Testis (tissue), 3 donors: ENCODE measurements around the gene MOK. TPM values are rescaled to one million over a fixed set of nuclear protein-coding genes. Genes with fewer than 3 reads are reported as not detected.

Source experiments
- DNase-seq: peaks from one replicate; pipeline ENCODE4 v3.0.0-alpha.2; 2019
- H3K27ac ChIP-seq, 2 donors: fragments of 200-600 bp; sonication (generic); one replicate each; pipeline ENCODE4 v1.5.1; 2019
- H3K27me3 ChIP-seq: fragments of 200-600 bp; sonication (generic); one replicate; pipeline ENCODE4 v1.5.1; 2019
- H3K36me3 ChIP-seq: fragments of 200-600 bp; sonication (generic); one replicate; pipeline ENCODE4 v1.5.1; 2017; ENCODE audit warnings: low read depth; ENCODE audit errors: missing control alignments
- H3K4me1 ChIP-seq: fragments of 200-600 bp; sonication (generic); one replicate; pipeline ENCODE4 v1.5.1; 2019
- H3K4me3 ChIP-seq, 2 donors: fragments of 200-600 bp; sonication (generic); one replicate each; pipeline ENCODE4 v1.5.1; 2017 to 2019
- H3K9me3 ChIP-seq: fragments of 200-600 bp; sonication (generic); one replicate; pipeline ENCODE4 v1.5.1; 2017
- CTCF ChIP-seq, 3 experiments: fragments of 450-650 bp in 2 of 3; fragments of 200-600 bp in 1 of 3; sonication (generic) in 1 of 3; IDR thresholded peaks; one replicate each; pipeline ENCODE4 v1.5.1; 2016 to 2019; ENCODE audit warnings: antibody characterized with exemption in 3 of 3, mild to moderate bottlenecking in 2 of 3, moderate library complexity in 1 of 3
- POLR2A ChIP-seq: fragments of 450-650 bp; IDR thresholded peaks from one replicate; pipeline ENCODE4 v1.6.1; 2017; ENCODE audit warnings: antibody characterized with exemption, mild to moderate bottlenecking, moderate library complexity
- WGBS, 2 donors: methylation state at CpG; one replicate each; pipeline ENCODE4 v1.1.5; 2018; 5-methylcytosine and 5-hydroxymethylcytosine counted together
- intact Hi-C: fragments of 100-400 bp; cut with DNase I; formaldehyde crosslinking; loops from one replicate; pipeline ENCODE4 v1.15.1; 2023; ENCODE audit warnings: low total_unique reads
- polyA plus RNA-seq: library from polyadenylated mRNA; stranded (reverse); fragments of 350-450 nt; fragmentation: Illumina TruSeq; extraction: RNeasy Lipid Tissue Mini Kit (QIAGEN cat#74804); gene quantifications from one replicate; pipeline ENCODE4 v1.2.3, GENCODE V29; 2014; ENCODE audit warnings: low read depth, low replicate concordance; ENCODE audit not compliant: insufficient read depth
- total RNA-seq, 2 donors: library from RNA; depleted of rRNA; stranded (reverse); fragments of >200 nt; gene quantifications; one replicate each; pipeline ENCODE4 v1.2.3, GENCODE V29; 2016

MOK gene
- total and polyA plus RNA-seq, 3 donors from 2014 or later: 157 to 188 (median 171) TPM

- intact Hi-C loops: no loop called here
- Histone ChIP-seq H3K27ac (no peak overlapping the region), H3K9me3 (no peaks in the 10 kb centered on the region), H3K4me1 (peaks cover 26% of the 10 kb centered on the region), H3K27me3 (no peaks in the 10 kb centered on the region), H3K36me3 (no peaks in the 10 kb centered on the region), H3K4me3 (no peak overlapping the region)
- no peak for TF ChIP-seq POLR2A
- TF ChIP-seq CTCF (IDR thresholded peaks at IDR 0.05): no peak
- 85 to 86% methylated on average over 13 of the region's 13 CpGs for WGBS, 2 donors
- DNase-seq: no peak
Measured at GRCh38 chr14:102192840-102193502, 112.0 kb downstream of the MOK start.

GRCh38 chr14:102189874-102190273, 115.1 kb downstream of the MOK start:
- H3K4me1 ChIP-seq: peaks cover 18% of the 10 kb centered on the region
- no peak for DNase-seq
- H3K4me3 ChIP-seq: no peak overlapping the region
- H3K27me3 ChIP-seq: no peaks in the 10 kb centered on the region
- 93 to 95% methylated on average over 5 of the region's 5 CpGs for WGBS, 2 donors
- H3K27ac ChIP-seq: no peak overlapping the region
- H3K9me3 ChIP-seq: no peaks in the 10 kb centered on the region
- TF ChIP-seq POLR2A (no peak), CTCF (IDR thresholded peaks at IDR 0.05) (no peak)
- no peaks in the 10 kb centered on the region for H3K36me3 ChIP-seq
- intact Hi-C loops: no loop called here

GRCh38 chr14:102188187-102188586, 116.8 kb downstream of the MOK start:
- H3K27me3 ChIP-seq: no peaks in the 10 kb centered on the region
- 86 to 100% methylated on average over 1 of the region's 1 CpG for WGBS, 2 donors
- intact Hi-C loops: no loop called here
- peaks cover 15% of the 10 kb centered on the region for H3K4me1 ChIP-seq
- no peak overlapping the region for H3K4me3 ChIP-seq
- TF ChIP-seq CTCF (IDR thresholded peaks at IDR 0.05) (no peak), POLR2A (no peak)
- H3K27ac ChIP-seq: no peak overlapping the region
- no peaks in the 10 kb centered on the region for H3K9me3 ChIP-seq
- H3K36me3 ChIP-seq: no peaks in the 10 kb centered on the region
- DNase-seq: no peak

- no peak for DNase-seq
- intact Hi-C loops: no loop called here
- Histone ChIP-seq H3K27ac (no peak overlapping the region), H3K4me1 (peaks cover 15% of the 10 kb centered on the region), H3K9me3 (no peaks in the 10 kb centered on the region), H3K36me3 (no peaks in the 10 kb centered on the region), H3K27me3 (no peaks in the 10 kb centered on the region), H3K4me3 (no peak overlapping the region)
- 79 to 86% methylated on average over 4 of the region's 4 CpGs for WGBS, 2 donors
- TF ChIP-seq POLR2A (no peak), CTCF (IDR thresholded peaks at IDR 0.05) (no peak)
Measured at GRCh38 chr14:102187568-102188001, 117.4 kb downstream of the MOK start.

GRCh38 chr14:102187044-102187443, 117.9 kb downstream of the MOK start:
- WGBS, 2 donors: 79 to 81% methylated on average over 3 of the region's 3 CpGs
- Histone ChIP-seq H3K27me3 (no peaks in the 10 kb centered on the region), H3K4me3 (no peak overlapping the region), H3K36me3 (no peaks in the 10 kb centered on the region), H3K9me3 (no peaks in the 10 kb centered on the region), H3K27ac (no peak overlapping the region), H3K4me1 (peaks cover 16% of the 10 kb centered on the region)
- intact Hi-C loops: no loop called here
- TF ChIP-seq POLR2A: no peak
- no peak for TF ChIP-seq CTCF (IDR thresholded peaks at IDR 0.05)
- DNase-seq: no peak
